Measurements from ENCODE around the gene TBC1D32.
"Not testable (repeated sequence)": the region's sequence is repeated elsewhere in the genome, so short reads cannot be mapped to it uniquely, and the experiment has no call there.

Gene TBC1D32

GRCh38 chr6:121093928-121094327, 240.4 kb downstream of the TBC1D32 start:
- no peak for DNase-seq

- no peak for DNase-seq
These were observed 243.8 kb downstream of the TBC1D32 start for GRCh38 chr6:121090492-121090891.

GRCh38 chr6:121086876-121087275, 247.4 kb downstream of the TBC1D32 start:
- no peak for DNase-seq

DNA sequence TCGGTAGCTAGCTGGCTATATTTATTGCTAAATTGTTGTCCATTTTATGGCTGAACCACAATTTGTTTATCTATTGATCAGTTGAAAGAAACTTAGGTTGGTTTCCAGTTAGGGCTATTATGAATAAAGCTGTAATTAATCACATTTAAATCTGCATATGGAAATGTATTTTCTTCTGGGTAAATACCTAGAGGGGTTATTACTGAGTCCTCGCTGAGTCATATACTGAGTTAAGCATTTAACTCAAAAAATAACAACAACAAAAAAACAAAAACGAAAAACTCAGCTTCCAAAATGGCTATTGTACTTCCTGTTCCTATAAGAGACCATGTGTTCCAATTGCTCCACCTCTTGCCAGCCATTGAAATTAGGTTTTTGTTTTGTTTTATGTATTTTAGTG, 258.2 kb downstream of the TBC1D32 start:
- no peak for DNase-seq

DNA sequence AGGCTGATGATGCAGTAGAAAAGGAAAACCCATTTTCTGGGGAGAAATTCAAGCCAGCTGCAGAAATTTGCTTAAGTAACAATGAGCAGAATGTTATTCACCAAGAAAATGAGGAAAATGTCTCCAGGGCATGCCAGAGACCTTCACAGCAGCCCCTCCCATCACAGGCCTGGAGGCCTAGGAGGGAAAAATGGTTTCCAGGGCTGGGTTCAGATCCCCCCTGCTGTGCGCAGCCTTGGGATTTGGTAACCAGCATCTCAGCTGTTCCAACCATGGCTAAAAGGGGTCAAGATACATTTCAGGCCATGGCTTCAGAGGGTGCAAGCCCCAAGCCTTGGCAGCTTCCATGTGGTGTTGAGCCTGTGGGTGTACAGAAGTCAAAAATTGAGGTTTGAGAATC, 265.5 kb downstream of the TBC1D32 start:
- not testable (repeated sequence) for DNase-seq

DNA sequence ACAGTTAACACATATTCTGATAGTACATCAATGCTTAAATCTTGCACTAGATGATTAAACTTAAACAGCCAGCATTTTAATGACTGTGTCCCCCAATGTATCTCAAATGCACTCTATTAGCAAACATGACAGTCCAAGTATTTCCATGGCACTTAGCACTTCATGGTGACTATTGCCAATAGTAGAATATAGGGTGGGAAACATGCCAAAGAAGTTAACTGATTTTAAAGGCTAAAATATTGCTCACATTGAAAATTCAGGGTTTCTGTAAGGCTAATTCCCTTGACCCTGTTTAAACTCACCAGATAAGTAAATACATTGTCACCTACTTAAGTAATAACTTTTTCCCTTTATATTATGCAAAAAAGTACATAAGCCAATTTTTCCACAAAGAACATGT, 266.9 kb downstream of the TBC1D32 start:
- DNase-seq: no peak

GRCh38 chr6:121064345-121064744, 269.9 kb downstream of the TBC1D32 start:
- no peak for DNase-seq

DNA sequence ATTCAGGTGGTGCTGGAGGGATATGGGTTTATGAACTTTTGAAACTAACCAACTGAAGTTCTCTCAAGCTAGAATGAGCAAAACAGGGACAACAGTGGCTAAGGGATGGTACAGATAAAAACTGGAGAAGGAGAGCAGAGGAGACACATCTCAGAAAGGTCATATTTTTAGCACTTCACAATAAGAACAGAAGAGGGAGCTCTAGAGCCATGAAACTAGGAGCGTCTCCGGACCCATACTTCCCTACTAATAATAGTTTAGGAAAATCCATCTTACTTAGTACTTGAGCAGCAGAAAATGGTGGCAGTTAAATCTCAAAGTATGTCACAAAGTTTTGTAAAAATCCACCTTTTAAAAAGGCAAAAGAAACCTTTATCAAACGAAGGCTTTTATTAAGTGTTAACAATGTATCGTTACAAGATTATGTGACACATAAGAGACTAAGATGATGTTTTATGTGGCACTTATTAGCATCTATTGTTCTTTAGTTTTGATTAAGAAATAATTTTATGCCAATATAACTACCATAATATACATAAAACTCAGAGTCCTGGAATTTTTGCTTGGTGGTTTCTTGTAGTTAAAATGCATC, 278.6 kb downstream of the TBC1D32 start:
- peak; percentile 7 for DNase-seq

DNA sequence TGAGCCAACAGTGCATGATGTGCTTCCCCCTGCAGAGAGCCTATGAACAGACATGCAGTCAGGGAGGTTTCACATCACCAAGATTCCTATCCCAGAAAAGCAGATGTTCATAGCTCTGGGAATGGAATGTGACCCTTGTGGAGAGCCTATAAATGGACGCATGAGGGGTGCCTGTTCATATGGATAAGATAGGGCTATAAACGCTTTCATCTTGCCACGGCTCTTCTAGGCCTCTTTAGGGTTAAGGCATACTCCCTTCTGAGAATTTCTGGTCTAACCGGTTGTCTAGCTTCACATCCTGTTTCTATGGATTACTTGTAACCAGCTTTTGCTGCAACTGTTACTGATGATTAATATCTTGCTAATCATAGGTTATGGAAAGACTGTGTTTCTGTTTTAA, 285.7 kb downstream of the TBC1D32 start:
- DNase-seq: not testable (repeated sequence)

GRCh38 chr6:121044905-121045304, 289.4 kb downstream of the TBC1D32 start:
- DNase-seq: not testable (repeated sequence)

GRCh38 chr6:121043706-121044105, 290.6 kb downstream of the TBC1D32 start:
- not testable (repeated sequence) for DNase-seq

- DNase-seq: not testable (repeated sequence)
These were observed 291.1 kb downstream of the TBC1D32 start for GRCh38 chr6:121043211-121043610.

DNA sequence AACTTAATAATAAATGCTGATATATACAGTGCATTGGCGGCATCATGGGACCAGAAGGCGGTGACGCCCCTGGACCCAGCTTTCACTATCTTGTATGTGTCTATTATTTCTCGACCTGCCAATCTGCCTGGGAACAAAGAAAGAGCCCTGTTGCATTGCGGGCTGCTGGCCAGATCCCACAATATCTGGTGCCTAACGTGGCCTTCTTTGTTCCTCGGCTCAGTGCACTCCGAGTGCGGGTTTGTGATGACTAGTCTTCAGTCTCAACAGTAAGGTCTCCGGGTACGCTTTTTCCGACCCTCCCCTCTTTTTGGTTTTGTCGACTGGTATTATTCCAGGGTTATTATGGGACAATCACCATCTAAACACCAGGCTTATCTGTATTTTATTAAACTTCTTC, 291.5 kb downstream of the TBC1D32 start:
- no peak for DNase-seq

- no peak for DNase-seq
These were observed 293.4 kb downstream of the TBC1D32 start for GRCh38 chr6:121040831-121041230.

GRCh38 chr6:121033091-121033490, 301.2 kb downstream of the TBC1D32 start:
- no peak for DNase-seq

GRCh38 chr6:121032268-121033006, 301.8 kb downstream of the TBC1D32 start:
- no peak for DNase-seq
